Fibroblast of mammary gland (primary cell): ENCODE measurements around the gene FAM177A1.
A peak's percentile ranks its signal among the peaks of the same experiment; 100 is the strongest.

ENCODE experiments used
- DNase-seq: peaks from one replicate; pipeline ENCODE4 v3.0.0-alpha.2; 2010; ENCODE audit warnings: low read depth
- H3K4me3 ChIP-seq: 2 replicates; pipeline ENCODE4 v1.5.1; 2011; ENCODE audit warnings: low read depth, mild to moderate bottlenecking, low read length, moderate library complexity; ENCODE audit not compliant: control insufficient read depth
- TF ChIP-seq, protein P1 (sequence below): conservative IDR thresholded peaks from 2 replicates; pipeline ENCODE4 v1.5.1; 2011; ENCODE audit warnings: low read depth, low read length, inconsistent platforms; ENCODE audit not compliant: control insufficient read depth, insufficient read depth

Gene FAM177A1

DNA sequence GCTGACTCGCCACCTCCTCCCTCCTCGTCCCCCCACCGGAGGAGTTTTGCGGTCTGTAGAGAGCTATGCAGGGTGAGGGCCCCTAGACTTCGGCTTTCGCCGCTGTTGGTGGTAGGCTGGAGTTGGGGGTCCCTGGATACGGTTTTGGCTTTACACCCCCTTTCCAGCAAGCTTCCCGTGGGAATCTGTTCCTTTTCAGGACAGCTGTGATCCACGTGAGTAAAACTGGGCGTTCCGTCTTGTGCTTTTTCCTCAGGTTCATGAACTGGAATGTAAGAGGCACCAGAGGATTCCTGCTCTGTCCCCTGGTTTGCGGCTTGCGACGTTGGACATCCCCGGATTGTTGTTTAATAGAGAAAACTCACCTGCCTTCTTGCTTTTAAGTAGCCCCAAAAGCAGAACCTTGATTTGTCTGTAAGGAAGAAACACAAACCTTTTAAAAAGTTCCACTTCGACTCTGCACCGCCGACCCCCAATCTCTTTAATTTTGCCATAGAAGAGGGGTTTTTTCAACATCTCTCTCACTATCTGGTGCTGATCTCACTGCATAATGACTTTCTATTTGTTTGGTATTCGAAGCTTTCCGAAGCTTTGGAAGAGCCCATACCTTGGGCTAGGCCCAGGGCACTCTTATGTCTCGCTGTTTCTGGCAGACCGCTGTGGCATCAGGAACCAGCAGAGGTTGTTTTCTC lies 76.8 kb downstream of the FAM177A1 start:
- DNase-seq, result peak; percentile 56
- peak overlapping the region; percentile 97 for H3K4me3 ChIP-seq
- TF ChIP-seq, protein P1, sequence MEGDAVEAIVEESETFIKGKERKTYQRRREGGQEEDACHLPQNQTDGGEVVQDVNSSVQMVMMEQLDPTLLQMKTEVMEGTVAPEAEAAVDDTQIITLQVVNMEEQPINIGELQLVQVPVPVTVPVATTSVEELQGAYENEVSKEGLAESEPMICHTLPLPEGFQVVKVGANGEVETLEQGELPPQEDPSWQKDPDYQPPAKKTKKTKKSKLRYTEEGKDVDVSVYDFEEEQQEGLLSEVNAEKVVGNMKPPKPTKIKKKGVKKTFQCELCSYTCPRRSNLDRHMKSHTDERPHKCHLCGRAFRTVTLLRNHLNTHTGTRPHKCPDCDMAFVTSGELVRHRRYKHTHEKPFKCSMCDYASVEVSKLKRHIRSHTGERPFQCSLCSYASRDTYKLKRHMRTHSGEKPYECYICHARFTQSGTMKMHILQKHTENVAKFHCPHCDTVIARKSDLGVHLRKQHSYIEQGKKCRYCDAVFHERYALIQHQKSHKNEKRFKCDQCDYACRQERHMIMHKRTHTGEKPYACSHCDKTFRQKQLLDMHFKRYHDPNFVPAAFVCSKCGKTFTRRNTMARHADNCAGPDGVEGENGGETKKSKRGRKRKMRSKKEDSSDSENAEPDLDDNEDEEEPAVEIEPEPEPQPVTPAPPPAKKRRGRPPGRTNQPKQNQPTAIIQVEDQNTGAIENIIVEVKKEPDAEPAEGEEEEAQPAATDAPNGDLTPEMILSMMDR, result no peak

DNA sequence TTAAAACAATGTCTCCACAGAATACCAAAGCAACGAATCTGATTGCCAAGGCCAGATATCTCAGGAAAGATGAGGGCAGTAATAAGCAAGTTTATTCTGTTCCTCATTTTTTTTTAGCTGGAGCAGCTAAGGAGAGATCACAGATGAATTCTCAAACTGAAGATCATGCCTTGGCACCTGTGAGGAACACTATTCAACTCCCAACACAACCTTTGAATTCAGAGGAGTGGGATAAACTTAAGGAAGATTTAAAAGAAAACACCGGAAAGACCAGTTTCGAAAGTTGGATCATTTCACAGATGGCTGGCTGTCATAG lies 77.3 kb downstream of the FAM177A1 start:
- peak overlapping the region; percentile 97 for H3K4me3 ChIP-seq
- no peak for DNase-seq
- TF ChIP-seq, protein P1, result no peak

DNA sequence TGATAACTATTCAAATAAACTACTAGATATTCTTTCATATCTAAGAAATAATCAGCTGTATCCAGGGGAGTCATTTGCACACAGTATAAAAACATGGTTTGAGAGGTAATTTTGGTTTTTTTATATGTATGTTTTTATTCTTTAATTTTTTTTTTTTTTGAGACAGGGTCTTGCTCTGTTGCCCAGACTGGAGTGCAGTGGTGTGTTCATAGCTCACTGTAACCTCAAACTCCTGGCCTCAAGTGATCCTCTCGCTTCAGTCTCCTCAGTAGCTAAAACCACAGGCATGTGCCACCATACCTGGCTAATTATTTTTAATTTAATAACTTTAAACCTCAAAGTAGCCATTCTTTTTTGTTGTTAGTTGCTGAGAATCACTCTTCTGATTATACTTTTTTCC lies 78.1 kb downstream of the FAM177A1 start:
- H3K4me3 ChIP-seq, result no peak overlapping the region
- TF ChIP-seq, protein P1, result no peak
- DNase-seq, result no peak
